ENCODE results near the gene CPAMD8.
"Not testable (repeated sequence)": the region's sequence is repeated elsewhere in the genome, so short reads cannot be mapped to it uniquely, and the experiment has no call there.

Gene CPAMD8

GRCh38 chr19:16946951-16947940, 79.4 kb downstream of the CPAMD8 start:
- DNase-seq (ENCODE audit: low read depth in 2 of 2): no peak

GRCh38 chr19:16945762-16946465, 80.7 kb downstream of the CPAMD8 start:
- no peak for DNase-seq (ENCODE audit: low read depth in 2 of 2)

GRCh38 chr19:16945364-16945714, 81.3 kb downstream of the CPAMD8 start:
- no peak for DNase-seq (ENCODE audit: low read depth in 2 of 2)

GRCh38 chr19:16944626-16945363, 81.8 kb downstream of the CPAMD8 start:
- no peak for DNase-seq (ENCODE audit: low read depth in 2 of 2)

DNA sequence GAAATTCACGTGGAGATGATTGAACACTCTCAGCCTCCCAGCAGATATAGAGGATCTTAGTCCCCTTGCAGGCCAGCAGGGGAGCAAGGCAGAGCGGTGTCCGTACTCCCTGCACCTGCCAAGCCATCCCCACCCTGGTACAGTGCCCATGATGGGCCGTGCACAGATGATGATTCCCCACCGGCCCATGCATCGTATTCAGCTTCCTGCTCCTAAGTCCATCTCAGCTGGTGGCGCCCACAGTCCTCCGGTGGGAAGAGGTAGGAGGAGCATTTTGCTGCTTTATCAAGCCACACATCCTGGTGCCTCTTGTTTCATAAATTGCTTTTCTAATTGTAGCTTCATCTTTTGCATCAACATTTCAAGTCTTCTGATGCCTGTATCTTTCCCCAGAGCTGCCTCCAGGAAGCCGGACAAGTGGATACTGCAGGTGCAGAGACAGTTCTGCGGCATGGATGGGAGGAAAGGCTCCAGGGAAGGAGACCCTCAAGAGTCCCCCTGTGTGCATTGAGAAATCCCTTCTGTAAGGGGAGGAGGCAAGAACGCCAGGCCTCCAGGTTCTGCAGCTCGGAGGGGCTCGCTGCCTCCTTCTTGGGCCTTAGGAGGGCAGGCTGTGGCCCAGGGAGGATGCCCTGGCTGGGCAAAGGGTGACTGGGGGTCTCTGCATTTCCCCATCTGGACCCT, 82.5 kb downstream of the CPAMD8 start:
- no peak for DNase-seq (ENCODE audit: low read depth in 2 of 2)

DNA sequence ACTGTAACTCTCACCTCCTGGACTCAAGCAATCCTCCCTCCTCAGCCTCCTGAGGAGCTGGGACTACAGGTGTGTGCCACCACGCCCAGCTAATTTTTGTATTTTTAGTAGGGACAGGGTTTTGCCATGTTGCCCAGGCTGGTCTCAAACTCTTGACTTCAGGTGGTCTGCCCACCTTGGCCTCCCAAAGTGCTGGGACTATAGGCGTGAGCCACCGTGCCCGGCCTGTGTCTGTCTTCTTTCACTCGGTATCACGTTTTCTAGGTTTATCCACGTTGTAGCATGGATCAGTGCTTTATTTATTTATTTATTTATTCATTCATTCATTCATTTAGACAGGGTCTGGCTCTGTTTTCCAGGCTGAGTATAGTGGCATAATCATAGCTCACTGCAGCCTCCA, 83.5 kb downstream of the CPAMD8 start:
- not testable (repeated sequence) for DNase-seq (ENCODE audit: low read depth in 2 of 2)

- DNase-seq (ENCODE audit: low read depth in 2 of 2): no peak
These were observed 84.0 kb downstream of the CPAMD8 start for GRCh38 chr19:16942583-16942982.

GRCh38 chr19:16940626-16941025, 86.0 kb downstream of the CPAMD8 start:
- DNase-seq (ENCODE audit: low read depth in 2 of 2): no peak

DNA sequence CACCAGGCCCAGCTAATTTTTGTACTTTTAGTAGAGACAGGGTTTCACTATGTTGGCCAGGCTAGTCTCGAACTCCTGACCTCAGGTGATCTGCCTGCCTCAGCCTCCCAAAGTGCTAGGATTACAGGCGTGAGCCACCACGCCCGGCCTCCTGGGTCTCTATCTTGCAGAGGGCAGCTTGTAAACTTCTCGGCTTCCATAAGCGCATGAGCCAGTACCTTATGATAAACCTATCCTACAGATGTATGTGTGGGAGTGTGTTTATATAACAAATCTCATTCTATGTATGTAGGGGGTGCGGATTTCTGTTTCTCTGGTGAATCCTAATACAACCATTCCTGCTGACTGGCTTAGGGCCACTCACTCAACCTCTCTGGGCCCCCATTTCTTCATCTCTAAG, 86.5 kb downstream of the CPAMD8 start:
- not testable (repeated sequence) for DNase-seq (ENCODE audit: low read depth in 2 of 2)

DNA sequence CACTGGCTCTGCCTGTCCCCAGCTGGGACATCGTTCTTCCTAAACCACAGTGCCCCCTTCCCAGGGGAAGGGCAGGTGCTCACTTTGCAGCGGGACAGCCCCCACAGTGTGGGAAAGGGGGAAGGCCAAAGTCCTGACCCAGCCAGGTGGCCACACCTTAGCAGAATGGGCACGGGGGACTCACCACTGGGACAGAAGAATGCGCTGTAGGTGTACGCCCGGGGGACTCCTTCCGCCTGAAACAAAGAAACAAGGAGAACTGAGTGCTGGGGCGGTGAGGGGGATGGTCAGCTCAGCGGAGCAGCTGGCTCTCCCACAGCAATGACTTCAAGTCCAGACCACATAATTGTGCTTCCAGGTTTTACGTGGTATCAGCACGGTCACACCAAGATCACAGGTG, 88.4 kb downstream of the CPAMD8 start:
- DNase-seq (ENCODE audit: low read depth in 2 of 2): no peak

- not testable (repeated sequence) for DNase-seq (ENCODE audit: low read depth in 2 of 2)
These were observed 88.8 kb downstream of the CPAMD8 start for GRCh38 chr19:16937796-16938195.

DNA sequence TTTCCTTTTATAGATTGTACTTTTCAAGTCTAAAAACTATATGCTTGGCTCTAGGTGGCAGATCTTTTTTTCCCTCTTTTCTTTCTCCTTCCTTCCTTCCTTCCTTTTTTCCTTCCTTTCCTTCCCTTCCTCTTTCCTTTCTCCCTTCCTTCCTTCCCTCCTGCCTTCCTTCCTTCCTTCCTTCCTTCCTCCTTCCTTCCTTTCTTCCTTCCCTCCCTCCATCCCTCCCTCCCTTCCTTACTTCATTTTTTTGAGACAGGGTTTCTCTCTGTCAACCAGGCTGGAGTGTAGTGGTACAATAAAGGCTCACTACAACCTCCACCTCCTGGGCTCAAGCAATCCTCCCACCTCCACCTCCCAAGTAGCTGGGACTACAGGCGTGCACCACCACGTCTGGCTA, 89.7 kb downstream of the CPAMD8 start:
- DNase-seq (ENCODE audit: low read depth in 2 of 2): no peak

DNA sequence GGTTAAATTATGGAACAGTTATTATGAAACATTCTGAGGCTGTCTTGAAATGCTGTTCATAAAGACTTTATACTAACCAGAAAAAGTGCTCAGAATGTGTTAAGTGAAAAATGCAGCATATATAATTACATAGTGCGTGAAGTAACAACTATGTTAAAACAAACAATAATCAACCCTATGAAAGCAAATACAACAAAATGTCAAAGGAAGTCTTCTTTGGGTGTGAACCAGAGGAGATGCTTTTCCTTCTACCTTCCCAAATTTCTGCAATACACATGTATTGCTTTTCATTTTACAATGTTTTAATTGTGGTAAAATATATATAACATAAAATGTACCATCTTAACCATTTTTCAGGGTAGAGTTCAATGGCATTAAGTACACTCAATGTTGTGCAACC, 92.1 kb downstream of the CPAMD8 start:
- no peak for DNase-seq (ENCODE audit: low read depth in 2 of 2)

- no peak for DNase-seq (ENCODE audit: low read depth in 2 of 2)
These were observed 95.3 kb downstream of the CPAMD8 start for GRCh38 chr19:16931306-16931705.

DNA sequence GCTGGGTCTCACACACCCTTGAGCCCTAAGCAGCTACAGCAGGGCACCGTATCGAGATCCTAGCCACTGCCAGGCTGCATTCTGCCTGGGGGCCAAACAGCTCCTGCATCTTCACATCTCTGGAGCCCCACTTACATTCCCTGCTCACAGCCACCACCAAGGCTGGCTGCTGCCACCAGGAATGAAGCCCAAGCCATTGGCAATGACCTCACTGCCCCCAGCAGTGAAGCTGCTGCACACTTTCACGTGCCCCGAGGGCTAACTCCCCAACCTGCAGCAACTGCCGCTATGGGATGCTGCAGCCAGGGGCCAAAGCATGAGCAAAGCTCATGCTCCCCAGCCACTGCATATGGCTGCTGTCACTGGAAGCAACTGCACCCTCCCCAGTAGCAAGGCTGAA, 95.9 kb downstream of the CPAMD8 start:
- DNase-seq (ENCODE audit: low read depth in 2 of 2): no peak

DNA sequence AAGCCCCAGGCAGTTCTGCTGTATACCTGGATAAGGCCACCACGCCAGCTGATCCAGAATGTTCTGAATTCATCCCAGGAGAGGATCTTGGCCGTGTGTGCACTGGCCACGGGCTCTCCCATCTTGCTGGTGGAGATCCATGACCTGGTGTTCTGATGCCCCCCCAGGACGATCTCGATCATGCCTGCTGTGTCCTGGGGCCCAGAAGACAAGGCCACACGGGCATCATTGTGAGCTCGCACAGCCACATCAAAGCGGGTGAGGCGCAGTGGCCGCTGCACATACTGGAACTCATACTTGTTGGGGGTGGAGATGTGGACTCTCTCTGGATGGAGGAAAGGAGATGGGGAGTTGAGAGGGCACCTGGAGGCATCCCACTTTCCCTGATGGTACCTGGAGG, 97.7 kb downstream of the CPAMD8 start:
- DNase-seq (ENCODE audit: low read depth in 2 of 2): no peak

GRCh38 chr19:16928351-16928750, 98.3 kb downstream of the CPAMD8 start:
- no peak for DNase-seq (ENCODE audit: low read depth in 2 of 2)

- DNase-seq (ENCODE audit: low read depth in 2 of 2): no peak
These were observed 98.7 kb downstream of the CPAMD8 start for GRCh38 chr19:16927883-16928282.

DNA sequence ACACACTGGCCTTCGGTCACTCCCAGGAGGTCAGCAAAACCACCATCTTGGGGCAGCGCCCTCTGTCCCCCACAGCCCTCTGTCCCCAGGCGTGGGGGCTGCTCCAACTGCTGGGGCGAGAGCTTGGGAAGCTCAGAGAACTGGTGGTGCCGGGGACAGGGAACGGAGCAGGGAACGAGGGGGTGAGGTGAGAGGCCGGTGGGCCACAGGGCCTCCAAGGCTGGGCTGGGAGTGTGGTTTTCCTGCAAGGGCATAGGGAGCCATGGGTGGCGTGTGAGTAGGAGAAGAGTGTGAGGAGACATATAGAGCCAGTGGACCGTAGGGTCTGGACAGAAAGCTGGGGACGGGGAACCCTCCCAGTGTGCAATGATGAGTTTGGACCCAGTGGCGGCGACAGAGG, 103.7 kb downstream of the CPAMD8 start:
- DNase-seq (ENCODE audit: low read depth in 2 of 2): no peak

- no peak for DNase-seq (ENCODE audit: low read depth in 2 of 2)
These were observed 104.0 kb downstream of the CPAMD8 start for GRCh38 chr19:16922592-16922934.

DNA sequence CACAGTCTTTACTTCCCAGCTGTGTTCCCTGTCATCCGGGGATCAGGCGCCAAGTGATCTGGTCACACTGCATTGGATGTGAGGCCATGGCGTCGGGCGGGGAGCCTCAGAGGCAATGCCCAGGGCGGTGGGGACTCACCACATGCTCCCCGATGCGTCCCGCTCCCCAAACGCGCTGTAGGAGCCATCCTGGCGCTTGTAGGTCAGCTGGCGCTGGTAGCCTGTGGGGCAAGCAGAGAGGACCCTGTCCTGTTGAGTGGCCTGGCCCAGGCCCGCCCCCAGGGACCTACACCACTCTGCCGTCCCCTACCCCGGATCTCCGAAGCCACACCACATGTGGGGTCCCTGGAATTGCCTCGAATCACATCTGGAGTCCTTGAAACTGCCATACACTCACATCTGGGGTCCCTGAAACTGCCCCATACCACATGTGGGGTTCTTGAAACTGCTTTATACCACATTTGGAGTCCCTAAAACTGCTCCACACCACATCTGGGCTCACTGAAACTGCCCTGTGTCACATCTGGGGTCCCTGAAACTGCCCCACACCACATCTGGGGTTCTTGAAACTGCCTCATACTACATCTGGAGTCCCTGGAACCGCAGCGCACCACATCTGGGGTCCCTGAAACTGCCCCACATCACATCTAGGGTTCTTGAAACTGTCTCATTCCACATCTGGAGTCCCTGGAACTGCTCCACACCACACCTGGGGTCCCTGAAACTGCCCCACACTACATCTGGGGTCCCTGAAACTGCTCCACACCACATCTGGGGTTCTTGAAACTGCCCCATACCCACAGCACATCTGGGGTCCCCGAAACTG, 104.6 kb downstream of the CPAMD8 start:
- no peak for DNase-seq (ENCODE audit: low read depth in 2 of 2)

Measured in activated CD8-positive, alpha-beta memory T cell treated with anti-CD3 and anti-CD28 coated beads for 4 hours (primary cell).